HepG2 (cell line): ENCODE measurements around the gene OTUB2. TPM values are rescaled to one million over a fixed set of nuclear protein-coding genes. Genes with fewer than 3 reads are reported as not detected.

ENCODE experiments used
- HOXA5 ChIP-seq: sonication (generic); formaldehyde crosslinking; IDR thresholded peaks from 2 replicates; pipeline ENCODE4 v1.4.0; 2020; ENCODE audit warnings: missing genetic modification reagents
- MED1 ChIP-seq: sonication (generic); formaldehyde crosslinking; IDR thresholded peaks from 2 replicates; pipeline ENCODE4 v1.4.0; 2020; ENCODE audit warnings: missing genetic modification reagents
- MLX ChIP-seq: IDR thresholded peaks from 2 replicates; pipeline ENCODE4 v1.6.1; 2016
- POLR2A ChIP-seq, 2 experiments: IDR thresholded peaks; 2 replicates each; pipeline ENCODE4 v1.6.1; 2011; ENCODE audit warnings: low read depth in 2 of 2, low read length in 2 of 2, mild to moderate bottlenecking in 1 of 2, moderate library complexity in 1 of 2; ENCODE audit not compliant: insufficient read depth in 1 of 2
- SOX13 ChIP-seq, 3 experiments: fragments of 450-650 bp in 1 of 3; sonication (generic) in 1 of 3; formaldehyde crosslinking in 1 of 3; IDR thresholded peaks in 2 of 3; conservative IDR thresholded peaks in 1 of 3; 2 replicates each; pipeline versions ENCODE4 v1.5.0 to v1.6.1; 2016 to 2020; ENCODE audit warnings: antibody characterized with exemption in 1 of 3, mild to moderate bottlenecking in 1 of 3, missing compliant biosample characterization in 1 of 3, missing genetic modification reagents in 1 of 3, moderate library complexity in 1 of 3
- SRF ChIP-seq: IDR thresholded peaks from 2 replicates; pipeline ENCODE4 v1.6.1; 2011; ENCODE audit warnings: mild to moderate bottlenecking, low read depth, low read length, moderate library complexity
- TBL1XR1 ChIP-seq: fragments of 150-350 bp; IDR thresholded peaks from 2 replicates; pipeline ENCODE4 v1.6.1; 2014; ENCODE audit warnings: borderline replicate concordance, low read length; ENCODE audit not compliant: partially characterized antibody
- THAP9 ChIP-seq: sonication (generic); formaldehyde crosslinking; IDR thresholded peaks from 2 replicates; pipeline ENCODE4; 2020; ENCODE audit warnings: missing genetic modification reagents, mild to moderate bottlenecking, borderline replicate concordance
- ZGPAT ChIP-seq: IDR thresholded peaks from 2 replicates; pipeline ENCODE4 v1.6.1; 2016; ENCODE audit warnings: mild to moderate bottlenecking
- ZNF207 ChIP-seq: fragments of 450-650 bp; IDR thresholded peaks from 2 replicates; pipeline ENCODE4 v1.6.1; 2016; ENCODE audit warnings: antibody characterized with exemption, borderline replicate concordance
- ZNF318 ChIP-seq: sonication (generic); formaldehyde crosslinking; IDR thresholded peaks from 2 replicates; pipeline ENCODE4 v1.4.0; 2020; ENCODE audit warnings: mild to moderate bottlenecking, missing genetic modification reagents
- ZNF343 ChIP-seq: sonication (generic); formaldehyde crosslinking; IDR thresholded peaks from 2 replicates; pipeline ENCODE4 v1.4.0; 2020; ENCODE audit warnings: mild to moderate bottlenecking, missing genetic modification reagents
- ZNF619 ChIP-seq: sonication (generic); formaldehyde crosslinking; IDR thresholded peaks from 2 replicates; pipeline ENCODE4 v1.4.0; 2020; ENCODE audit warnings: mild to moderate bottlenecking, missing genetic modification reagents
- ZNF784 ChIP-seq: sonication (generic); formaldehyde crosslinking; IDR thresholded peaks from 2 replicates; pipeline ENCODE4 v1.5.1; 2020; ENCODE audit warnings: missing genetic modification reagents, mild to moderate bottlenecking, borderline replicate concordance
- ZNF839 ChIP-seq: sonication (generic); formaldehyde crosslinking; IDR thresholded peaks from 2 replicates; pipeline ENCODE4 v1.4.0; 2020; ENCODE audit warnings: missing genetic modification reagents, mild to moderate bottlenecking, borderline replicate concordance
- polyA plus RNA-seq, 8 experiments: library from polyadenylated mRNA; depleted of rRNA in 3 of 8; stranded (reverse) in 7 of 8; unstranded in 1 of 8; fragments of >200 nt; fragmentation: Illumina TruSeq in 4 of 8; extraction: Trizol in 4 of 8; gene quantifications; 2 replicates each; pipeline versions ENCODE4 v1.2.1 to v1.2.3, GENCODE V29; 2011 to 2016; ENCODE audit warnings: low read depth in 4 of 8, missing spikeins in 1 of 8, mixed read lengths in 1 of 8; ENCODE audit not compliant: insufficient read depth in 1 of 8
- total RNA-seq, 5 experiments: library from RNA; depleted of rRNA; stranded (reverse); fragments of >200 nt; fragmentation: Illumina TruSeq; extraction: Trizol; gene quantifications; 2 replicates each; pipeline ENCODE4 v1.2.3, GENCODE V29; 2016; ENCODE audit warnings: low read depth in 1 of 5

The OTUB2 gene
- total and polyA plus RNA-seq, 2 of the 13 experiments (the other 11 are each of a cell fraction or from before 2014, with no cell fraction given): 2.2 to 2.4 TPM

GRCh38 chr14:94058674-94059138 lies 32.6 kb downstream of the OTUB2 start (continued):
- no peak for TF ChIP-seq ZNF318 (CRISPR knock-in tag)
- TF ChIP-seq ZNF207: no peak
- peak; percentile 53; the same call in 1 of the 2 replicates for TF ChIP-seq HOXA5 (CRISPR knock-in tag)
- no peak for TF ChIP-seq ZNF343 (CRISPR knock-in tag)
- TF ChIP-seq MLX (CRISPR knock-in tag): peak; percentile 55; the same call in 1 of the 2 replicates
- no peak for TF ChIP-seq SRF
- TF ChIP-seq MED1: peak; percentile 89
- peak; percentile 67 for TF ChIP-seq TBL1XR1
- TF ChIP-seq ZNF784 (CRISPR knock-in tag): 0 out of 2 replicates have a peak, but pooled peaks have one; percentile 20
- no peak for TF ChIP-seq THAP9
- TF ChIP-seq ZNF839 (CRISPR knock-in tag): no peak
- no peak for TF ChIP-seq POLR2A (IDR thresholded peaks at IDR 0.05; ENCODE audit: insufficient read depth in 1 of 2, low read depth in 2 of 2, low read length in 2 of 2)
- TF ChIP-seq ZGPAT (CRISPR knock-in tag): peak; percentile 66
- no peak for TF ChIP-seq SOX13 (IDR thresholded peaks at IDR 0.05)
- peak in 1 of 2 experiments; percentile 72; a peak in 2 of 4 replicates for TF ChIP-seq SOX13 (CRISPR knock-in tag; conservative IDR thresholded peaks at IDR 0.05 in 1 of 2, IDR thresholded peaks at IDR 0.05 in 1 of 2)
- no peak for TF ChIP-seq ZNF619 (CRISPR knock-in tag)
